Measurements from ENCODE around the gene BRF1. TPM values are rescaled to one million over a fixed set of nuclear protein-coding genes. Genes with fewer than 3 reads are reported as not detected.

Gene BRF1
- polyA plus RNA-seq, 1 of the 3 experiments (the other 2 are of a cell fraction) = 15.7 TPM

- Histone ChIP-seq H3K79me2 (ENCODE audit: insufficient read depth) (peaks cover 43% of the 10 kb centered on the region; the same call in 1 of the 2 replicates), H3K36me3 (replicated peaks in 1 of 2; ENCODE audit: control insufficient read depth in 1 of 2, insufficient read depth in 2 of 2, low read length in 1 of 2) (peaks cover 14 to 41% of the 10 kb centered on the region in 2 experiments), H3K9me2 (no peaks in the 10 kb centered on the region), H3K27ac (ENCODE audit: low read depth in 2 of 2, low read length in 1 of 2) (peak within 1 kb of the TSS; percentile 14 to 64; a peak in 3 of 4 replicates), H3K4me2 (peak within 1 kb of the TSS; percentile 95), H3F3A (replicated peaks; ENCODE audit: insufficient read depth) (peaks cover 3% of the 10 kb centered on the region), H3K9ac (peak within 1 kb of the TSS; percentile 53; the same call in 1 of the 2 replicates), H2AFZ (ENCODE audit: low read depth) (peak within 1 kb of the TSS; percentile 39; the same call in 1 of the 2 replicates), H3K4me1 (ENCODE audit: control insufficient read depth in 1 of 2, insufficient read depth in 2 of 2, low read depth in 1 of 2, low read length in 1 of 2) (peaks cover 8 to 11% of the 10 kb centered on the region in 2 experiments; a peak in 2 of 4 replicates), H3K4me3 (ENCODE audit: low read depth in 2 of 2, low read length in 1 of 2) (peak within 1 kb of the TSS; percentile 54 to 58), H4K20me1 (ENCODE audit: insufficient read depth) (0 out of 2 replicates have a peak, but pooled peaks cover 7% of the 10 kb centered on the region), H3K9me3 (no peaks in the 10 kb centered on the region), H3K27me3 (ENCODE audit: insufficient read depth) (no peaks in the 10 kb centered on the region)
- DNase-seq = peak; percentile 99
- ChIA-PET POLR2A (interaction anchor here (1.0 to 1.3 kb wide), 6 partner anchors 7 to 154 kb away, joined by 3 to 6 read pairs (median 4); partner anchors contain the start of gene PACS2), CTCF (interaction anchor here (0.6 to 1.5 kb wide), 16 partner anchors 10 to 158 kb away, joined by 3 to 9 read pairs (median 3); no protein-coding TSS in a partner anchor)
- WGBS (ENCODE audit: low lambda C conversion rate) = no CpG with 5 or more reads among the region's 130 CpGs
- TF ChIP-seq NRF1 (IDR thresholded peaks at IDR 0.05; ENCODE audit: low read depth, low read length) = peak; percentile 59; the same call in 1 of the 2 replicates
- no peak for TF ChIP-seq FOXJ3 (CRISPR knock-in tag; IDR thresholded peaks at IDR 0.05)
- TF ChIP-seq PBX3 (IDR thresholded peaks at IDR 0.05) = no peak
- TF ChIP-seq JUND (IDR thresholded peaks at IDR 0.05) = no peak
- TF ChIP-seq FOXM1 (IDR thresholded peaks at IDR 0.05; ENCODE audit: low read depth) = no peak
- TF ChIP-seq IRF3 (IDR thresholded peaks at IDR 0.05; ENCODE audit: low read depth, low read length) = no peak
- TF ChIP-seq SIN3A (IDR thresholded peaks at IDR 0.05; ENCODE audit: borderline replicate concordance, low read depth, low read length) = no peak
- TF ChIP-seq TEAD4 (IDR thresholded peaks at IDR 0.05; ENCODE audit: borderline replicate concordance, insufficient read depth) = no peak
- TF ChIP-seq, protein P1, sequence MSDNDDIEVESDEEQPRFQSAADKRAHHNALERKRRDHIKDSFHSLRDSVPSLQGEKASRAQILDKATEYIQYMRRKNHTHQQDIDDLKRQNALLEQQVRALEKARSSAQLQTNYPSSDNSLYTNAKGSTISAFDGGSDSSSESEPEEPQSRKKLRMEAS (IDR thresholded peaks at IDR 0.05; ENCODE audit: low read depth) = peak; percentile 34; the same call in 1 of the 2 replicates
- TF ChIP-seq RXRA (IDR thresholded peaks at IDR 0.05; ENCODE audit: borderline replicate concordance, low read depth) = no peak
- TF ChIP-seq EZH2phosphoT487 (IDR thresholded peaks at IDR 0.05; ENCODE audit: borderline replicate concordance, low read depth) = no peak
- TF ChIP-seq MEF2A (IDR thresholded peaks at IDR 0.05; ENCODE audit: borderline replicate concordance, low read depth) = no peak
- TF ChIP-seq ZBTB33 (IDR thresholded peaks at IDR 0.05; ENCODE audit: borderline replicate concordance, low read depth) = no peak
- no peak for TF ChIP-seq GATA2 (CRISPR knock-in tag; IDR thresholded peaks at IDR 0.05)
- no peak for TF ChIP-seq EP300 (IDR thresholded peaks at IDR 0.05; ENCODE audit: borderline replicate concordance in 1 of 2, low read depth in 1 of 2, low read length in 1 of 2)
- TF ChIP-seq, protein P2, sequence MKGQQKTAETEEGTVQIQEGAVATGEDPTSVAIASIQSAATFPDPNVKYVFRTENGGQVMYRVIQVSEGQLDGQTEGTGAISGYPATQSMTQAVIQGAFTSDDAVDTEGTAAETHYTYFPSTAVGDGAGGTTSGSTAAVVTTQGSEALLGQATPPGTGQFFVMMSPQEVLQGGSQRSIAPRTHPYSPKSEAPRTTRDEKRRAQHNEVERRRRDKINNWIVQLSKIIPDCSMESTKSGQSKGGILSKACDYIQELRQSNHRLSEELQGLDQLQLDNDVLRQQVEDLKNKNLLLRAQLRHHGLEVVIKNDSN (IDR thresholded peaks at IDR 0.05; ENCODE audit: borderline replicate concordance, low read depth) = no peak
- TF ChIP-seq, protein P3, sequence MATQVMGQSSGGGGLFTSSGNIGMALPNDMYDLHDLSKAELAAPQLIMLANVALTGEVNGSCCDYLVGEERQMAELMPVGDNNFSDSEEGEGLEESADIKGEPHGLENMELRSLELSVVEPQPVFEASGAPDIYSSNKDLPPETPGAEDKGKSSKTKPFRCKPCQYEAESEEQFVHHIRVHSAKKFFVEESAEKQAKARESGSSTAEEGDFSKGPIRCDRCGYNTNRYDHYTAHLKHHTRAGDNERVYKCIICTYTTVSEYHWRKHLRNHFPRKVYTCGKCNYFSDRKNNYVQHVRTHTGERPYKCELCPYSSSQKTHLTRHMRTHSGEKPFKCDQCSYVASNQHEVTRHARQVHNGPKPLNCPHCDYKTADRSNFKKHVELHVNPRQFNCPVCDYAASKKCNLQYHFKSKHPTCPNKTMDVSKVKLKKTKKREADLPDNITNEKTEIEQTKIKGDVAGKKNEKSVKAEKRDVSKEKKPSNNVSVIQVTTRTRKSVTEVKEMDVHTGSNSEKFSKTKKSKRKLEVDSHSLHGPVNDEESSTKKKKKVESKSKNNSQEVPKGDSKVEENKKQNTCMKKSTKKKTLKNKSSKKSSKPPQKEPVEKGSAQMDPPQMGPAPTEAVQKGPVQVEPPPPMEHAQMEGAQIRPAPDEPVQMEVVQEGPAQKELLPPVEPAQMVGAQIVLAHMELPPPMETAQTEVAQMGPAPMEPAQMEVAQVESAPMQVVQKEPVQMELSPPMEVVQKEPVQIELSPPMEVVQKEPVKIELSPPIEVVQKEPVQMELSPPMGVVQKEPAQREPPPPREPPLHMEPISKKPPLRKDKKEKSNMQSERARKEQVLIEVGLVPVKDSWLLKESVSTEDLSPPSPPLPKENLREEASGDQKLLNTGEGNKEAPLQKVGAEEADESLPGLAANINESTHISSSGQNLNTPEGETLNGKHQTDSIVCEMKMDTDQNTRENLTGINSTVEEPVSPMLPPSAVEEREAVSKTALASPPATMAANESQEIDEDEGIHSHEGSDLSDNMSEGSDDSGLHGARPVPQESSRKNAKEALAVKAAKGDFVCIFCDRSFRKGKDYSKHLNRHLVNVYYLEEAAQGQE (IDR thresholded peaks at IDR 0.05; ENCODE audit: low read depth, low read length) = no peak
- TF ChIP-seq RCOR1 (IDR thresholded peaks at IDR 0.05; ENCODE audit: low read length) = no peak
- no peak for TF ChIP-seq FOSL2 (IDR thresholded peaks at IDR 0.05; ENCODE audit: borderline replicate concordance, low read depth)
- no peak for TF ChIP-seq YY1 (IDR thresholded peaks at IDR 0.05; ENCODE audit: low read depth)
- TF ChIP-seq RFX5 (IDR thresholded peaks at IDR 0.05; ENCODE audit: low read length) = peak; percentile 95
- TF ChIP-seq TCF12 (IDR thresholded peaks at IDR 0.05) = no peak
- peak; percentile 30; the same call in 1 of the 2 replicates for TF ChIP-seq TAF1 (IDR thresholded peaks at IDR 0.05; ENCODE audit: borderline replicate concordance, low read depth, low read length)
Measured at GRCh38 chr14:105248368-105249181, 52.2 kb downstream of the BRF1 start, which contains the start of gene BTBD6. Gene BTBD6, plus strand, starts transcription at chr14:105248533. Its CDS starts 179 bp downstream, at chr14:105248712.

All from SK-N-SH (cell line).